Measurements from ENCODE around the gene FTO. TPM values are rescaled to one million over a fixed set of nuclear protein-coding genes. Genes with fewer than 3 reads are reported as not detected.

FTO gene
- total and polyA plus RNA-seq, 2 of the 8 experiments (the other 6 are each of a cell fraction or from before 2014, with no cell fraction given), result 34.5 to 59.8 TPM

DNA sequence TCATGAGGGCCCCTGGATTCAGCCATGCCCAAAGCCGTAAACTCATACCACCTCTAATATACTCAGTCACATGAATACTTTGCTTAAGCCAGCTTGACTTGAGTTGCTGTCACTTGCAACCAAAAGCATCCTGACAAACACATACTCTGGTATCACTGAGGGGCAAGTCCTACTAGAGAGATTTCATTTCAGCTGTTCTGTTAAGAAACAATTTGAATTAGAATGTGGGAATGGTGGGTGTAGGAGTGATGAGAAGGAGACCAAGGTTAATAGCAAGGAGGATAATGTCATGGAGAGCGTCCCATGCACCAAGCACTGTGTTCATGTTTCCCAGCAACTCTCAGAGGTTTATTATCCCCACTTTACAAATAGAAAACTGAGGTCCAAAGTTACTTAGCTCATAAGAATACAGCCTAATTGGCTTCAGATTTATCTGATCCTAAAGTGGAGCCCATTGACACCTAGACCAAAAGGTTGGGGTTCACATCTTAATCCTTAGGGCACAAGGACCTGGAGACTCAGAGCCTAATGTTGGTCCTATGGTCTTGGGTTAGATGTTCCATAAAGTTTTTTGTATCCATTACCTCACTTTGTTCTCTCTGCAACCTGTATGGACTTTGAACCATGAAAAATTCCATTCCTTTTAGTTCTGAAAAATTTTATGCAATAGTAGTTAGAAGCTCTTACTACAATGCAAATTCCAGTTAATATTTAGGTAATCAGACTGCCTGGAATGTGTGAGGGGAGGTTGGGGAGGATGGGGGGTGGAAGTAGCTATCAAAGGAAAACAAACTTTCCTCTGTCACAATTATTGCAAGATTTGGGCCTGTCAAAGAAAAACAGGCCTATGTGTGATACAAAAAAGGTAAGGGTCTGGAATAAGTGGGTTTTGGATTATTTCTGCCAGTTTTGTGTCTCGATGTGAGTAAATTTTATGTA, 476.7 kb downstream of the FTO start (continued):
- TF ChIP-seq SP2 (IDR thresholded peaks at IDR 0.05; ENCODE audit: low read length), result no peak
- TF ChIP-seq KDM1A (IDR thresholded peaks at IDR 0.05; ENCODE audit: borderline replicate concordance, low read length), result no peak
- no peak for TF ChIP-seq BRCA1 (IDR thresholded peaks at IDR 0.05; ENCODE audit: low read depth, low read length)
- no peak for TF ChIP-seq SAP30 (IDR thresholded peaks at IDR 0.05; ENCODE audit: insufficient read depth, insufficient replicate concordance, low read length)
- TF ChIP-seq SIN3A (conservative IDR thresholded peaks at IDR 0.05 in 1 of 2, IDR thresholded peaks at IDR 0.05 in 1 of 2; ENCODE audit: low read depth in 1 of 2, low read length in 2 of 2), result no peak
- TF ChIP-seq, protein P1, sequence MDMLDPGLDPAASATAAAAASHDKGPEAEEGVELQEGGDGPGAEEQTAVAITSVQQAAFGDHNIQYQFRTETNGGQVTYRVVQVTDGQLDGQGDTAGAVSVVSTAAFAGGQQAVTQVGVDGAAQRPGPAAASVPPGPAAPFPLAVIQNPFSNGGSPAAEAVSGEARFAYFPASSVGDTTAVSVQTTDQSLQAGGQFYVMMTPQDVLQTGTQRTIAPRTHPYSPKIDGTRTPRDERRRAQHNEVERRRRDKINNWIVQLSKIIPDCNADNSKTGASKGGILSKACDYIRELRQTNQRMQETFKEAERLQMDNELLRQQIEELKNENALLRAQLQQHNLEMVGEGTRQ (IDR thresholded peaks at IDR 0.05; ENCODE audit: low read length), result no peak
- TF ChIP-seq ZNF274 (IDR thresholded peaks at IDR 0.05; ENCODE audit: borderline replicate concordance, extremely low read depth, low read length), result no peak
- TF ChIP-seq RAD21 (IDR thresholded peaks at IDR 0.05 in 1 of 2, conservative IDR thresholded peaks at IDR 0.05 in 1 of 2; ENCODE audit: low read depth in 2 of 2, low read length in 2 of 2), result no peak

All from H1 (cell line).